Thyroid gland (tissue), 4 donors: ENCODE results near the gene FAM43A. TPM values are rescaled to one million over a fixed set of nuclear protein-coding genes. Genes with fewer than 3 reads are reported as not detected.

Source experiments
- DNase-seq, 2 donors: peaks; one replicate each; pipeline ENCODE4 v3.0.0-alpha.2; 2019
- H3K27ac ChIP-seq, 3 donors: fragments of 200-600 bp; sonication (generic); 1 replicate in 2 of 3; 2 replicates in 1 of 3; pipeline ENCODE4 v1.5.1; 2016 to 2019; ENCODE audit warnings: mild to moderate bottlenecking in 1 of 3, moderate library complexity in 1 of 3
- H3K27me3 ChIP-seq: fragments of 200-600 bp; sonication (generic); one replicate; pipeline ENCODE4 v1.5.1; 2019
- H3K36me3 ChIP-seq, 2 donors: fragments of 200-600 bp; sonication (generic); one replicate each; pipeline ENCODE4 v1.5.1; 2016 to 2019
- H3K4me1 ChIP-seq, 2 donors: fragments of 200-600 bp; sonication (generic); one replicate each; pipeline ENCODE4 v1.5.1; 2017 to 2019
- H3K4me3 ChIP-seq, 3 donors: fragments of 200-600 bp; sonication (generic); replicated peaks in 1 of 3; 1 replicate in 2 of 3; 2 replicates in 1 of 3; pipeline ENCODE4 v1.5.1; 2016; ENCODE audit warnings: mild to moderate bottlenecking in 1 of 3
- H3K9me3 ChIP-seq: fragments of 200-600 bp; sonication (generic); one replicate; pipeline ENCODE4 v1.5.1; 2017
- CTCF ChIP-seq, 6 experiments: fragments of 200-600 bp in 3 of 6; fragments of 450-650 bp in 3 of 6; sonication (generic) in 3 of 6; IDR thresholded peaks; one replicate each; pipeline ENCODE4 v1.5.1; 2016 to 2019; ENCODE audit warnings: antibody characterized with exemption in 6 of 6, mild to moderate bottlenecking in 2 of 6, inconsistent platforms in 1 of 6, moderate library complexity in 1 of 6
- POLR2A ChIP-seq, 2 donors: fragments of 450-650 bp; IDR thresholded peaks; one replicate each; pipeline ENCODE4 v1.6.1; 2017; ENCODE audit warnings: antibody characterized with exemption in 2 of 2, mild to moderate bottlenecking in 2 of 2, moderate library complexity in 1 of 2
- WGBS, 2 donors: methylation state at CpG; one replicate each; pipeline ENCODE4 v1.1.5; 2017; 5-methylcytosine and 5-hydroxymethylcytosine counted together
- intact Hi-C: fragments of 100-400 bp; cut with DNase I; formaldehyde crosslinking; loops from one replicate; pipeline ENCODE4 v1.15.1; 2023
- total RNA-seq, 4 donors: library from RNA; depleted of rRNA; stranded (reverse); fragments of >200 nt; gene quantifications; one replicate each; pipeline ENCODE4 v1.2.3, GENCODE V29; 2016

Gene FAM43A
- total RNA-seq, 4 donors from 2014 or later: 16.8 to 33.9 (median 22.4) TPM

- TF ChIP-seq CTCF (IDR thresholded peaks at IDR 0.05) (no peak), POLR2A (IDR thresholded peaks at IDR 0.05) (no peak)
- no peak for DNase-seq
- H3K27ac ChIP-seq: peak overlapping the region in 2 of 3 donors; percentile 33 to 76
- H3K36me3 ChIP-seq: no peaks in the 10 kb centered on the region
- peaks cover 32 to 40% of the 10 kb centered on the region in 2 donors for H3K4me1 ChIP-seq
- intact Hi-C loops: loop anchor here (10.0 kb wide), 1 partner anchor 296 kb away; no protein-coding TSS in a partner anchor
- H3K4me3 ChIP-seq: no peak overlapping the region
- H3K9me3 ChIP-seq: no peaks in the 10 kb centered on the region
- no peaks in the 10 kb centered on the region for H3K27me3 ChIP-seq
- 71 to 83% methylated on average over 6 of the region's 6 CpGs for WGBS, 2 donors
Observed at GRCh38 chr3:194688946-194689345, 3.3 kb downstream of the FAM43A start.

- no peaks in the 10 kb centered on the region for H3K27me3 ChIP-seq
- H3K4me1 ChIP-seq: peaks cover 32 to 40% of the 10 kb centered on the region in 2 donors
- H3K4me3 ChIP-seq: no peak overlapping the region
- DNase-seq: peak in 1 of 2 donors; percentile 12
- intact Hi-C loops: loop anchor here (10.0 kb wide), 1 partner anchor 295 kb away; no protein-coding TSS in a partner anchor
- H3K9me3 ChIP-seq: no peaks in the 10 kb centered on the region
- peak overlapping the region in 2 of 3 donors; percentile 33 to 76 for H3K27ac ChIP-seq
- WGBS, 2 donors: 61 to 66% methylated on average over 9 of the region's 9 CpGs
- TF ChIP-seq CTCF (IDR thresholded peaks at IDR 0.05) (no peak), POLR2A (IDR thresholded peaks at IDR 0.05) (no peak)
- H3K36me3 ChIP-seq: no peaks in the 10 kb centered on the region
Observed at GRCh38 chr3:194689493-194689944, 3.8 kb downstream of the FAM43A start.

GRCh38 chr3:194690501-194691372 lies 5.1 kb downstream of the FAM43A start:
- H3K27ac ChIP-seq: peak overlapping the region in 2 of 3 donors; percentile 0 to 56
- 63 to 67% methylated on average over 8 of the region's 8 CpGs for WGBS, 2 donors
- no peak overlapping the region for H3K4me3 ChIP-seq
- intact Hi-C loops: no loop called here
- H3K27me3 ChIP-seq: no peaks in the 10 kb centered on the region
- H3K4me1 ChIP-seq: peaks cover 27 to 34% of the 10 kb centered on the region in 2 donors
- TF ChIP-seq CTCF (IDR thresholded peaks at IDR 0.05) (no peak), POLR2A (IDR thresholded peaks at IDR 0.05) (no peak)
- H3K36me3 ChIP-seq: no peaks in the 10 kb centered on the region
- no peaks in the 10 kb centered on the region for H3K9me3 ChIP-seq
- peak; percentile 72 to 80 for DNase-seq

GRCh38 chr3:194691481-194692283 lies 6.0 kb downstream of the FAM43A start:
- no peak for TF ChIP-seq POLR2A (IDR thresholded peaks at IDR 0.05)
- TF ChIP-seq CTCF (IDR thresholded peaks at IDR 0.05): no peak
- Histone ChIP-seq H3K27me3 (no peaks in the 10 kb centered on the region), H3K4me3 (no peak overlapping the region), H3K27ac (peak overlapping the region; percentile 43 to 56 (median 53)), H3K9me3 (no peaks in the 10 kb centered on the region), H3K36me3 (no peaks in the 10 kb centered on the region), H3K4me1 (peaks cover 27 to 30% of the 10 kb centered on the region in 2 donors)
- WGBS, 2 donors: 37 to 49% methylated on average over 15 of the region's 15 CpGs
- DNase-seq: peak; percentile 47 to 64
- intact Hi-C loops: no loop called here
